Ramos (cell line): ENCODE data around the gene SPIRE2.
"Not testable (repeated sequence)": the region's sequence is repeated elsewhere in the genome, so short reads cannot be mapped to it uniquely, and the experiment has no call there.

Experiments used
- in situ Hi-C: fragments of 300-500 bp; cut with MboI; formaldehyde crosslinking; loops from one replicate; pipeline ENCODE4 v1.14.3; 2022; ENCODE audit warnings: low sequenced_read_pairs; ENCODE audit not compliant: unreplicated experiment

SPIRE2 gene

DNA sequence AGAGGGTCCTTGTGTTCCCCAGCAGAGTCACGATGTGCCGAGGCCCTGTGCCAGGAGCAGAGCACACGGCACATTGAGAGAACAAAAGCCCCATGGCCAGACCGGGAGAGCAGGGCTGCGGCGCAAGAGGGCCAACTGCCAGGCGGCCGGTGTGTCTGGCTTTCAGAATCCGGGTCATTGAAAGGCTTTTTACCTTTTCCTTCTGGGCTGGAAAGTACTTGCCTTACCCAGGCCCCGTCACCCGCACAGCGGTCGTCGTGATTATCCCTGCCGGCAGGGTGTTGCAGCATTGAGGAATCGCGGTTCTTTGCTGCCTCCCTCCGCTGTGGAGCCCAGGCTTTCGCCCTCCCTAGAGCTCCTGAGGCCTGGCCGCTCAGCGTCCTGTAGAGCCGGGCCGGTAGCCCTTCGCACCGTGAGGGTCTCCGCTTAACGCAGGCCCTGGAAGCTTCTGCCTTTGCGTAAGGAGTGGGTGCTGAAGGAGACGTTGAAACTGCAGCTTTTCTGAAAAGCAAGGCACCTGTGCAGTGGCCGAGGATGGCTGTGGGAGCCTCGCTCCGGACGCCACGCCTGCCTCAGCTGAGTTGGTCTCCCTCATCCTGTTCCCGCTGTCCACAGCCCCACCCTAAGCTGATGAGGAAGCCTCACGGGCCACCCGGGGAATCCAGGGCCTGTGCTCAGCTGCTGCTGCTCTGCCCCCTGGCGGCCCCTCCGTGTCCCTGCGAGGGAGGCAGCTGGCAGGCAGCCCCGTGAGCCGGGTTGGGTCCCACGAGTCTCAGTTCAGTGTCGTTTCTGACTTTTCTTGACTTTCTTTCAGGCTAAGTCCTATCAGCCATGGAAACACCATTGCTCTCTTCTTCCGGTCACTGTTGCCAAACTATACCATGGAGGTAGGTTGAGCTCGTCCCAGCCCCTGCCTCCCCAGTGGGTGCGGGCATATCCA lies 81.8 kb downstream of the SPIRE2 start:
- in situ Hi-C loops = no loop called here

DNA sequence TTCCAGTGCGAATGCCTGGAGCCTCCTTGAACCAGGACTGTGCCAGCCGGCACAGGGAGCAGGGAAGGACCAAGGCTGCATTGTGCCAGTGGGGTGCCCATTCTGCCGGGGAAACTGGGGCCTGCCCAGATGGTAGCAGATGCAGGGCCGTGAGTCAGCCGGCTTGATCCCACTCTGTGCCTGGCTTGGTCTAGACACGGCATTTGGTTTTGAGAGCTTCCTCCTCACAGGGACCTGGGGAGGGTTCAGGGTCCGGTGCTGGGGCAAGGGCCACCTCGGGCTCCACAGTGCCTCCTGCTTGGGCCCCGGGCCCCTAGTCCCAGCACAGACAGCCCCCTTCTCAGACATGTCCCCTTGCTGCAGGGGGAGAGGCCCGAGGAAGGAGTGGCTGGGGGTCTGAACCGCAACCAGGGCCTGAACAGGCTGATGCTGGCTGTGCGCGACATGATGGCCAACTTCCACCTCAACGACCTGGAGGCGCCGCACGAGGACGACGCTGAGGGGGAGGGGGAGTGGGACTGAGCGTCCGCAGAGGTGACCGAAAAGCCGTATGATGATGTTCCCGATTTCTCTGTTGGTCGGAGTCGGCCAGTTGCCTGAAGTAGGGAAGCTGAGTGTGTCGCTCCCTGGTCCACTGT lies 82.6 kb downstream of the SPIRE2 start:
- in situ Hi-C loops = no loop called here

DNA sequence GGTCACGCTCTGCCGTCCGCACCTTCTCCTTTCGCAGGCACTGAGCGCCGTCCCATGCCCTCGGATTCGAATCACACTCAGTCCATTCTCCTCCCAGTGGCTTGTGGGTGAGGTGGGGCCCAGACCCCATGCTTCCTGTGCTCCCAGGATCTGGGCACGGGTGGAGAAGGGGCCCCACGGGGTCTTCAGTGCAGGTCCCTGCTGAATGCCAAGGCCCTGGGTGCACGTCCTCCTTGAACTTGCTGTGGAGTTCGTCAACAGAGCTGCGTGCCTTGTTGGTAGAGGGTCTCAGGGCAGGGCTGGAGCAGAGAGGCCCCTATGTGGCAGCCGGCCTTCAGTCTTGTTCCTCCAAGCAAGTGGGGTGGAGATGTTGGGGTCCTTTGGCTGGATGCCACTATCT lies 83.1 kb downstream of the SPIRE2 start:
- in situ Hi-C loops = no loop called here

DNA sequence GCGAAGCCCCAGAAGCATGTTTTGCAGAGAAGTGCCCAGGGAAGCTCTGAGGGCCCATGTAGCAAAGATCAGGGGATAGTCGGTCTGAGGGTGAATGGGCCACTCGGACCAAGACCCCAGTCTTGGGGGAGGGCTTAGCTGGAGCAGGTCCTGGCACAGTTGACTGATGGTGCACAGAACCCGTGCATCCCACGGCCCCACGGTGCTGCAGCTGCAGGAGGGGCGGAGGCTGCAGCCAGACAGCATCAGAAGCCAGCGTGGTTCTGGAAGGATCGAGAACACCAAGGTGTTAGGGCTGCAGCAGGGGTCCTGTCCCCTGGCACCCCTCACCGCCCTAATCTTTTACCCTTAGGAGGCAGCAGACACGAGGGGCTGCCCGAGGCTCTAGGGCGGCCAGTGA lies 83.9 kb downstream of the SPIRE2 start:
- in situ Hi-C loops = no loop called here

DNA sequence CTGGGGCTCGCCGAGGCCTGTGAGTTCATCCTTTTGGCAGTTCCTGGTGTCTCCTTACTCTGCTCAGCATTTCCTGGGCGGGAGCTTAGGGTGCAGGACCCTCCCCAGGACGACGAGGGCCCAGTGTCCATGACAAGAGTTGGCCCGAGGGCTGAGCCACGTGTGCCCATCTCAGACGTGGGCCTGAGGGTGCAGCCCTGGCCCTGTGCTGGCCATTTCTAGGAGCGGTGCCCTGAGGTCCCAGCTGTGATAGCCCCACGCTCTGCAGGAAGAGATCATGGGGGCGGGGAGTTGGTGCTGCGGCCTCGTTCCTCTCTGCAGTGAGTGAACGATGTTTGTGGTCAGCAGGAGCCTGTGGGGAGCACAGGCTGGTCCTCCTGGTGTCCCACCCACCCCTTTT lies 84.4 kb downstream of the SPIRE2 start:
- in situ Hi-C loops = no loop called here

DNA sequence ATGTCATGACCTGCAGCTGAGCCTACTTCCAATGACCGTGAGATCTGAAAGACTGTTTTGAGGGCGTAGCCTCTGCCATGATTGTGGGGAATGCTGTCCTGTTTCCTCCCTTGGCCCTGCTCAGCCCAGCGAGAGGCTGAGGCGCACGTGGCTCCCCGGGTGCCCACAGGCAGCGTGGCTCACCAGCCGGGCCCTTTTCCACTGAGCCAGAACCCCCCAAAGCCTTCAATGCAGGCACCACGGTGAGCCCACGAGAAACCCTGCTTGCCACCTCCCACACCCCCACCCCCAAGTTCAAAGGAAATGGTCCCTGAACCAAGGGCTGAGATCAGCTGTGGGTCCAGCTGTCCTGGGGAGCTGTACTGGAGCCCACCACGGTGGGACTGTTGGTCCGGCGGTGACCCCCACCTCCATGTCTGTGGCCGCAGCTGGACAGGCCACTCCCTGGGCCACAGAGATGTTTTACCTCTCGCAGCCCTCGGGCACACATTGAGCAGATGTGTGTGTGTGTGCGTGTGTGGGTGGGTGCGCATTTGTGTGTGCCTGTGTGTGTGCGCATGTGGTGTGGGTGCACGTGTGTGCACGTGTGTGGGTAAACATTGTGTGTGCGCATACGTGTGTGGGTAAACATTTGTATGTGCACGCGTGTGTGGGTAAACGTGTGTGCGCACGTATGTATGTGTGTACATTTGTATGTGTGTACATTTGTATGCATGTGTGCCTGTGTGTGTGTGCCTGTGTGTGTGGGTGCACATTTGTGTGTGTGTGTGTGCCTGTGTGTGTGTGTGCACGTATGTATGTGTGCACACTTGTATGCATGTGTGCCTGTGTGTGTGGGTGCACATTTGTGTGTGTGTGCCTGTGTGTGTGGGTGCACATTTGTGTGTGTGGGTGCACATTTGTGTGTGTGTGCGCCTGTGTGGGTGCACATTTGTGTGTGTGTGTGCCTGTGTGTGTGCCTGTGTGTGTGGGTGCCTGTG lies 85.4 kb downstream of the SPIRE2 start:
- in situ Hi-C loops = no loop called here

DNA sequence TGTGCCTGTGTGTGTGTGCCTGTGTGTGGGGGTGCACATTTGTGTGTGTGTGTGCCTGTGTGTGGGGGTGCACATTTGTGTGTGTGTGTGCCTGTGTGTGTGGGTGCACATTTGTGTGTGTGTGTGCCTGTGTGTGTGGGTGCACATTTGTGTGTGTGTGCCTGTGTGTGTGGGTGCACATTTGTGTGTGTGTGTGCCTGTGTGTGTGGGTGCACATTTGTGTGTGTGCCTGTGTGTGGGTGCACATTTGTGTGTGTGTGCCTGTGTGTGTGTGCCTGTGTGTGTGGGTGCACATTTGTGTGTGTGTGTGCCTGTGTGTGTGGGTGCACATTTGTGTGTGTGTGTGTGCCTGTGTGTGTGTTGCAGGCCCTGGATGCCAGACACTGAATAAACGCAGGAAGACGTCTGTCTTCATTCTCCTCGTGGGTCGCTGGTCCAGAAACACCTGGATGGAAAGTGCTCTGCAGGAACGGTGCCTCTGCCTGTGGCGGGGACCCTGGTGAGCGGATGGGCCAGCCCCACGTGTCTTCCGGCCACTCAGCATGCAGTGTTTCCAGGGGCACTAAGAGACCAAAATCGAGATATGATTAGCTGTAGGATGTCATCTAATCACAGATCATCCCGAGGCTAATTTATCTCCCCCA lies 86.5 kb downstream of the SPIRE2 start:
- in situ Hi-C loops = not testable (repeated sequence)

DNA sequence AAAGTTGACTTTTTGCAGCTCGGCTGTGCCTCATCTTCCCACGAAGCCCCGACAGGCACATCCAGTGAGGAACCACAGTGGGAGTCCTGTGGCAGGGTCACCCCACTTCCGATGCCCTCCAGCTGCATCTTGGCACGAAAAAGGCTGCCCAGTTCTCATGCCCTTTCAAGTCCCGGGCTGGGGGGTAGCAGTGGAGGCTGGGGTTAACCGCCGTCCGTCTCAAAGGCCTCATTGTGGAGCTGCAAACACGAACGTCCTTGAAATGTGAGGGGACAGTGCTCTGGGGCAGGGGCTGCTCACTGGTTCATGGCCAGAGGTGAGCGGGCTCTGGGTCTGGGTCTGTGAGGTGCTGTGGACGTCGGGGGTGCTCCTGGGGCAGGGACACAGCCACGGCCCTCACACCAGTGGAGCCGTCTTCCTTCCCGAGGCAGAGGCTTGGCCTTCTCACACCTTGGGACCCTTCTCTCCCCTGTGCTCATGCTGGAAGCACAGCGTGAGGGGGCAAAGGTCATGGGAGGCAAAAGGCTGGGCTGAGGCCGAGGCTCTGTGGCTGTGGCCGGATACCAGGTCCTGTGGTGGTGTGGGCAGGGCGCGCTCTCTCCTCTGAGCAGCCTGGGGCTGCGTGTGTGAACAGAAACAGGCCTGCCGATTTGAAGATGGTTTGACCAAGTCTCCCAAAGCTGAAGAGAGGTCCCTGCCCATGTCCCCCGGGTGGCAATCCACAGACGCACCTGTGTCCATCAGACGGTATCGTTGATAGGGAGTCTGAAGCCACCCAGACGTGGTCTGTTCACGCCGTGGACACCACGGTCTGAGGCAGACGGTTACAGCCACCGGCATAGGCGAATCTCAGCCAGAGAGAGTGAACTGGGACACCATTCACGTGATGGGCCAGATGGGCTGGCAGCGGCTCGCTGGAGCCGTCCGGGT lies 87.3 kb downstream of the SPIRE2 start:
- in situ Hi-C loops = no loop called here

DNA sequence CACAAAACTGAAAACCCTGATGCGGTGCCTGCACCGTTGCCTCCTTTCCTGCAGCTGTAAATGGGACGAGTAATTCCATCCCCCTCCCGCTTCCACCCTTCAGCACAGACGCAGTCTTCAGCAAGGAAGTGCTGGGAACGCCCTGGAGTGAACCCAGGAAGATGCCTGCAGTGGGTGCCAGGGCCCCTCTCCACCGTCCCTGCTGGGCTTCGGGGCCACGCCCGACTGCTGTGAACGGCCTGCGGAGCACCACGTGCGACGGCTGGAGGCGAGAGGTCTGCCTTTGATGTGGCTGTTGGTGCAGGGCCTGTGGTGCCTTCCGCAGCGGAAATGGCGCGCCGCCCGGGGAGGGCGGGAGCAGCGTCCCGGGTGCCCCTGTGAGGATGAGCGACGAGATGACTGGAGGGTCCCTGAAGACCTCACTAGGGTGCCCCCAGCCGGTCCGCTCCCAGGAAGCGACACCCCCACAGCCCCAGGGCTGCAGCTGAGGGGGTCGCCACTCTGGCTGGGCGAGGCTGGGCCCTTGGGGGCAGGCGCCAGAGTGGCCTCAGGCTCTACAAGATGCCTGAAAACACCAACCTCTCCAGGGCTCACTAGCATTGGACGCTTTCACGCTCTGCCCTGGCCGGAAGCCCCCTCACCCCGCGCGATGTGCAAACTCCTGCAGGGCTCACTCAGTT lies 89.6 kb downstream of the SPIRE2 start:
- in situ Hi-C loops = no loop called here

DNA sequence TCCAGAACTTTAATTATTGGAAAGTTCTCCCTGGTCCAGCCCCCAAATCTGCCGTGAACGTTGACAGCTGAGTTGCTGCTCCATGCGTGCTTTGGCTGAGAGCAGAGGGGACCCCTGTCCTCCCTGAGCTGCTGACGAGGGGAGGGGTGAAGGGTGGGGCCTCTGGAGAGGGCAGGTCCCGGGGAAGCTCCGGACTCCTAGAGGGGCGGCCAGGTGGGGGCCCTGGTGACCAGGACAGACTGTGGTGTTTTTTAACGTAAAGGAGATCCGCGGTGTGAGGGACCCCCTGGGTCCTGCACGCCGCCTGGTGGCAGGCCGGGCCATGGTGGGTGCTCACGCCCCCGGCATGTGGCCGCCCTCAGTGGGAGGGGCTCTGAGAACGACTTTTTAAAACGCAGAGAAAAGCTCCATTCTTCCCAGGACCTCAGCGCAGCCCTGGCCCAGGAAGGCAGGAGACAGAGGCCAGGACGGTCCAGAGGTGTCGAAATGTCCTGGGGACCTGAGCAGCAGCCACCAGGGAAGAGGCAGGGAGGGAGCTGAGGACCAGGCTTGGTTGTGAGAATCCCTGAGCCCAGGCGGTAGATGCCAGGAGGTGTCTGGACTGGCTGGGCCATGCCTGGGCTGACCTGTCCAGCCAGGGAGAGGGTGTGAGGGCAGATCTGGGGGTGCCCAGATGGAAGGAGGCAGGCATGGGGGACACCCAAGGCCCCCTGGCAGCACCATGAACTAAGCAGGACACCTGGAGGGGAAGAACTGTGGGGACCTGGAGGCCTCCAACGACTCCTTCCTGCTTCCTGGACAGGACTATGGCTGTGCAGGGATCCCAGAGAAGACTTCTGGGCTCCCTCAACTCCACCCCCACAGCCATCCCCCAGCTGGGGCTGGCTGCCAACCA lies 90.4 kb downstream of the SPIRE2 start, which contains the start of gene MC1R:
Gene MC1R, plus strand, starts transcription at position 410 of the 895 bp plus-strand sequence. Its CDS starts 397 bp downstream, at position 807.
- in situ Hi-C loops = no loop called here

DNA sequence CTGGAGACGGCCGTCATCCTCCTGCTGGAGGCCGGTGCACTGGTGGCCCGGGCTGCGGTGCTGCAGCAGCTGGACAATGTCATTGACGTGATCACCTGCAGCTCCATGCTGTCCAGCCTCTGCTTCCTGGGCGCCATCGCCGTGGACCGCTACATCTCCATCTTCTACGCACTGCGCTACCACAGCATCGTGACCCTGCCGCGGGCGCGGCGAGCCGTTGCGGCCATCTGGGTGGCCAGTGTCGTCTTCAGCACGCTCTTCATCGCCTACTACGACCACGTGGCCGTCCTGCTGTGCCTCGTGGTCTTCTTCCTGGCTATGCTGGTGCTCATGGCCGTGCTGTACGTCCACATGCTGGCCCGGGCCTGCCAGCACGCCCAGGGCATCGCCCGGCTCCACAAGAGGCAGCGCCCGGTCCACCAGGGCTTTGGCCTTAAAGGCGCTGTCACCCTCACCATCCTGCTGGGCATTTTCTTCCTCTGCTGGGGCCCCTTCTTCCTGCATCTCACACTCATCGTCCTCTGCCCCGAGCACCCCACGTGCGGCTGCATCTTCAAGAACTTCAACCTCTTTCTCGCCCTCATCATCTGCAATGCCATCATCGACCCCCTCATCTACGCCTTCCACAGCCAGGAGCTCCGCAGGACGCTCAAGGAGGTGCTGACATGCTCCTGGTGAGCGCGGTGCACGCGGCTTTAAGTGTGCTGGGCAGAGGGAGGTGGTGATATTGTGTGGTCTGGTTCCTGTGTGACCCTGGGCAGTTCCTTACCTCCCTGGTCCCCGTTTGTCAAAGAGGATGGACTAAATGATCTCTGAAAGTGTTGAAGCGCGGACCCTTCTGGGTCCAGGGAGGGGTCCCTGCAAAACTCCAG lies 91.5 kb downstream of the SPIRE2 start:
- in situ Hi-C loops = no loop called here

DNA sequence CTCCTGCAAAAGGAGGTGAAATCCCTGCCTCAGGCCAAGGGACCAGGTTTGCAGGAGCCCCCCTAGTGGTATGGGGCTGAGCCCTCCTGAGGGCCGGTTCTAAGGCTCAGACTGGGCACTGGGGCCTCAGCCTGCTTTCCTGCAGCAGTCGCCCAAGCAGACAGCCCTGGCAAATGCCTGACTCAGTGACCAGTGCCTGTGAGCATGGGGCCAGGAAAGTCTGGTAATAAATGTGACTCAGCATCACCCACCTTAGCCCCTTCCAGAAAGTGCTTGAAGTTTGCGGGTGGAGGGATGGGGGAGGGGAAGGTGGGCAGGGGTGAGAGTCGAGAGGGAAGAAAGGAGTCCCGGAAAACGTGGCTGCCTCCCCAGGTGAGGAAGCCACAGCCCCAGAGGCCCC lies 92.4 kb downstream of the SPIRE2 start:
- in situ Hi-C loops = no loop called here
